Keratinocyte (primary cell): ENCODE data around the gene ELMO2. TPM values are rescaled to one million over a fixed set of nuclear protein-coding genes. Genes with fewer than 3 reads are reported as not detected.

Experiments used
- DNase-seq: peaks from one replicate; pipeline ENCODE4 v3.0.0-alpha.2; 2011; ENCODE audit warnings: low read depth, missing footprints, low spot score
- FAIRE-seq: peaks from 2 replicates; lab custom pipeline; 2011; peaks lifted over from hg19 to GRCh38; lab: Jason Lieb, UNC
- H2AFZ ChIP-seq: 2 replicates; pipeline ENCODE4 v1.6.0; 2012; ENCODE audit warnings: low read length, control low read depth, inconsistent platforms; ENCODE audit not compliant: control insufficient read depth
- H3K27ac ChIP-seq: 2 replicates; pipeline ENCODE4 v1.5.1; 2011; ENCODE audit warnings: low read length; ENCODE audit not compliant: control insufficient read depth, insufficient read depth
- H3K27me3 ChIP-seq: 3 replicates; pipeline ENCODE4 v1.6.0; 2011; ENCODE audit warnings: low read length; ENCODE audit not compliant: control insufficient read depth, insufficient read depth; ENCODE audit errors: extremely low read depth
- H3K36me3 ChIP-seq, 2 experiments: 2 replicates in 1 of 2; 3 replicates in 1 of 2; pipeline ENCODE4 v1.5.1; 2011; ENCODE audit warnings: low read length in 2 of 2, mild to moderate bottlenecking in 1 of 2; ENCODE audit not compliant: control insufficient read depth in 2 of 2, insufficient read depth in 2 of 2; ENCODE audit errors: extremely low read depth in 1 of 2
- H3K4me1 ChIP-seq: 3 replicates; pipeline ENCODE4 v1.5.1; 2011; ENCODE audit warnings: low read length; ENCODE audit not compliant: control insufficient read depth, insufficient read depth; ENCODE audit errors: extremely low read depth
- H3K4me2 ChIP-seq: 3 replicates; pipeline ENCODE4 v1.6.0; 2011; ENCODE audit warnings: low read depth, low read length; ENCODE audit not compliant: control insufficient read depth, insufficient read depth; ENCODE audit errors: extremely low read depth
- H3K4me3 ChIP-seq, 3 experiments: fragments of 200-600 bp in 1 of 3; sonication (generic) in 1 of 3; 2 replicates in 2 of 3; 3 replicates in 1 of 3; pipeline ENCODE4 v1.5.1; 2011 to 2016; ENCODE audit warnings: low read length in 3 of 3, mild to moderate bottlenecking in 3 of 3, control low read depth in 2 of 3, inconsistent platforms in 1 of 3, low read depth in 1 of 3, mixed read lengths in 1 of 3, mixed run types in 1 of 3, moderate library complexity in 1 of 3; ENCODE audit not compliant: control insufficient read depth in 2 of 3, insufficient read depth in 2 of 3; ENCODE audit errors: extremely low read depth in 1 of 3
- H3K79me2 ChIP-seq: 2 replicates; pipeline ENCODE4 v1.6.0; 2012; ENCODE audit warnings: low read length; ENCODE audit not compliant: control insufficient read depth, insufficient read depth
- H3K9ac ChIP-seq: 3 replicates; pipeline ENCODE4 v1.6.0; 2011; ENCODE audit warnings: low read length; ENCODE audit not compliant: control insufficient read depth, insufficient read depth; ENCODE audit errors: extremely low read depth
- H3K9me1 ChIP-seq: 3 replicates; pipeline ENCODE4 v1.6.0; 2011; ENCODE audit warnings: low read length; ENCODE audit not compliant: control insufficient read depth, insufficient read depth; ENCODE audit errors: extremely low read depth
- H3K9me3 ChIP-seq: 2 replicates; pipeline ENCODE4 v1.5.1; 2012; ENCODE audit warnings: low read depth, low read length; ENCODE audit not compliant: control insufficient read depth
- H4K20me1 ChIP-seq: 3 replicates; pipeline ENCODE4 v1.6.0; 2011; ENCODE audit warnings: low read length; ENCODE audit not compliant: control insufficient read depth, insufficient read depth; ENCODE audit errors: extremely low read depth
- CTCF ChIP-seq, 3 experiments: IDR thresholded peaks in 1 of 3; conservative IDR thresholded peaks in 1 of 3; optimal IDR thresholded peaks in 1 of 3; 2 replicates in 2 of 3; 3 replicates in 1 of 3; pipeline versions ENCODE3 to v1.5.1; 2011; ENCODE audit warnings: low read length in 3 of 3, mild to moderate bottlenecking in 3 of 3, moderate library complexity in 2 of 3, control low read depth in 1 of 3, inconsistent platforms in 1 of 3; ENCODE audit not compliant: insufficient read depth in 2 of 3; ENCODE audit errors: extremely low read depth in 1 of 3
- EZH2 ChIP-seq: IDR thresholded peaks from one replicate; pipeline ENCODE4 v1.6.1; 2012; ENCODE audit warnings: inconsistent platforms, mild to moderate bottlenecking, low read length, moderate library complexity
- dilution Hi-C: fragments of 300-500 bp; cut with MboI; formaldehyde crosslinking; loops from one replicate; pipeline ENCODE4 v1.7.0; 2020; ENCODE audit warnings: low sequenced_read_pairs; ENCODE audit not compliant: extremely low pct_ligation_motif_present
- polyA plus RNA-seq, 5 experiments: library from polyadenylated mRNA; depleted of rRNA in 3 of 5; stranded (reverse) in 3 of 5; stranded (forward) in 1 of 5; unstranded in 1 of 5; fragments of >200 nt; gene quantifications; 1 replicate in 1 of 5; 2 replicates in 3 of 5; 3 replicates in 1 of 5; pipeline versions ENCODE4 v1.2.1 to v1.2.3, GENCODE V29; 2011 to 2012; ENCODE audit warnings: missing spikeins in 2 of 5, low read depth in 1 of 5, low replicate concordance in 1 of 5

ELMO2 gene
- polyA plus RNA-seq, 1 donor (not counting 4 experiments of a cell fraction or from before 2014, with no cell fraction given): 28.5 TPM

GRCh38 chr20:46323557-46323956, 82.9 kb downstream of the ELMO2 start:
- Histone ChIP-seq H3K4me2 (no peak overlapping the region), H3K4me3 (no peak overlapping the region), H3K27me3 (peaks cover 54% of the 10 kb centered on the region), H3K79me2 (no peaks in the 10 kb centered on the region), H4K20me1 (peaks cover 5% of the 10 kb centered on the region), H3K9ac (no peak overlapping the region), H3K4me1 (peaks cover 18% of the 10 kb centered on the region), H2AFZ (no peak overlapping the region), H3K9me1 (no peaks in the 10 kb centered on the region), H3K27ac (no peak overlapping the region), H3K9me3 (no peaks in the 10 kb centered on the region), H3K36me3 (no peaks in the 10 kb centered on the region)
- TF ChIP-seq CTCF (optimal IDR thresholded peaks at IDR 0.05 in 1 of 3, IDR thresholded peaks at IDR 0.05 in 1 of 3, conservative IDR thresholded peaks at IDR 0.05 in 1 of 3; ENCODE audit: extremely low read depth in 1 of 3, insufficient read depth in 2 of 3, low read length in 3 of 3) (no peak), EZH2 (no peak)
- no peak for DNase-seq
- dilution Hi-C loops: no loop called here
- no peak for FAIRE-seq

GRCh38 chr20:46322641-46323040, 83.8 kb downstream of the ELMO2 start:
- TF ChIP-seq CTCF (optimal IDR thresholded peaks at IDR 0.05 in 1 of 3, IDR thresholded peaks at IDR 0.05 in 1 of 3, conservative IDR thresholded peaks at IDR 0.05 in 1 of 3; ENCODE audit: extremely low read depth in 1 of 3, insufficient read depth in 2 of 3, low read length in 3 of 3) (no peak), EZH2 (no peak)
- Histone ChIP-seq H3K27ac (no peak overlapping the region), H3K9me3 (no peaks in the 10 kb centered on the region), H3K79me2 (no peaks in the 10 kb centered on the region), H4K20me1 (peaks cover 5% of the 10 kb centered on the region), H3K36me3 (no peaks in the 10 kb centered on the region), H3K4me2 (no peak overlapping the region), H3K9ac (no peak overlapping the region), H3K9me1 (no peaks in the 10 kb centered on the region), H2AFZ (no peak overlapping the region), H3K27me3 (peaks cover 60% of the 10 kb centered on the region), H3K4me1 (peaks cover 18% of the 10 kb centered on the region), H3K4me3 (no peak overlapping the region)
- FAIRE-seq: no peak
- dilution Hi-C loops: no loop called here
- DNase-seq: no peak
